ENCODE results near the gene PTPRN2.

Gene PTPRN2

GRCh38 chr7:157719705-157720655, 867.6 kb downstream of the PTPRN2 start:
- no peak overlapping the region for H3K9ac ChIP-seq (ENCODE audit: low read depth, low read length, poor library complexity)
- no peak overlapping the region for H3K27ac ChIP-seq (replicated peaks; ENCODE audit: low read length)
- no peak overlapping the region for H3K4me2 ChIP-seq (ENCODE audit: insufficient read depth, low read length, poor library complexity, severe bottlenecking)
- no CpG with 5 or more reads among the region's 36 CpGs for WGBS, 2 donors (ENCODE audit: extremely low coverage in 2 of 2, insufficient read length in 2 of 2, insufficient replicate concordance in 1 of 2)
- H2BK120ac ChIP-seq (ENCODE audit: low read depth, low read length): peak overlapping the region; percentile 55
- no peaks in the 10 kb centered on the region for H3K36me3 ChIP-seq (replicated peaks in 1 of 2; ENCODE audit: control insufficient read depth in 2 of 2, insufficient read depth in 2 of 2, low read length in 2 of 2)
- no peak overlapping the region for H3K4me3 ChIP-seq (ENCODE audit: low read length in 2 of 2)
- H2BK5ac ChIP-seq (ENCODE audit: low read length): no peak overlapping the region
- peaks cover 0 to 9% (median 0%) of the 10 kb centered on the region in 3 experiments for H3K27me3 ChIP-seq (ENCODE audit: control insufficient read depth in 3 of 3, insufficient read depth in 3 of 3, low read depth in 1 of 3, low read length in 3 of 3)
- H3K14ac ChIP-seq (ENCODE audit: low read length): no peak overlapping the region
- peak overlapping the region; percentile 95 for H2BK15ac ChIP-seq (ENCODE audit: low read length)
- no peak overlapping the region for H2AFZ ChIP-seq (ENCODE audit: low read length)
- H3K18ac ChIP-seq (ENCODE audit: low read length): peak overlapping the region; percentile 87
- no peak overlapping the region for H4K91ac ChIP-seq (ENCODE audit: low read depth, low read length, poor library complexity)
- H3K9me3 ChIP-seq (replicated peaks in 1 of 2; ENCODE audit: control insufficient read depth in 2 of 2, insufficient read depth in 1 of 2, low read depth in 1 of 2, low read length in 2 of 2): no peaks in the 10 kb centered on the region
- no peak overlapping the region for H3K4ac ChIP-seq (ENCODE audit: low read length)
- peak overlapping the region; percentile 82 for H2BK12ac ChIP-seq (ENCODE audit: low read length)
- DNase-seq (ENCODE audit: low spot score): no peak
- peaks cover 0 to 4% of the 10 kb centered on the region in 2 donors for H3K4me1 ChIP-seq (ENCODE audit: control insufficient read depth in 2 of 2, insufficient read depth in 1 of 2, low read depth in 1 of 2, low read length in 2 of 2)
- H4K8ac ChIP-seq (ENCODE audit: low read depth, low read length): no peak overlapping the region
- no peak overlapping the region for H3K23ac ChIP-seq (ENCODE audit: low read depth, low read length, poor library complexity)
- peaks cover 1% of the 10 kb centered on the region for H3K79me1 ChIP-seq (ENCODE audit: low read depth, low read length)
- H2AK5ac ChIP-seq (ENCODE audit: low read depth, low read length): peak overlapping the region; percentile 53

DNA sequence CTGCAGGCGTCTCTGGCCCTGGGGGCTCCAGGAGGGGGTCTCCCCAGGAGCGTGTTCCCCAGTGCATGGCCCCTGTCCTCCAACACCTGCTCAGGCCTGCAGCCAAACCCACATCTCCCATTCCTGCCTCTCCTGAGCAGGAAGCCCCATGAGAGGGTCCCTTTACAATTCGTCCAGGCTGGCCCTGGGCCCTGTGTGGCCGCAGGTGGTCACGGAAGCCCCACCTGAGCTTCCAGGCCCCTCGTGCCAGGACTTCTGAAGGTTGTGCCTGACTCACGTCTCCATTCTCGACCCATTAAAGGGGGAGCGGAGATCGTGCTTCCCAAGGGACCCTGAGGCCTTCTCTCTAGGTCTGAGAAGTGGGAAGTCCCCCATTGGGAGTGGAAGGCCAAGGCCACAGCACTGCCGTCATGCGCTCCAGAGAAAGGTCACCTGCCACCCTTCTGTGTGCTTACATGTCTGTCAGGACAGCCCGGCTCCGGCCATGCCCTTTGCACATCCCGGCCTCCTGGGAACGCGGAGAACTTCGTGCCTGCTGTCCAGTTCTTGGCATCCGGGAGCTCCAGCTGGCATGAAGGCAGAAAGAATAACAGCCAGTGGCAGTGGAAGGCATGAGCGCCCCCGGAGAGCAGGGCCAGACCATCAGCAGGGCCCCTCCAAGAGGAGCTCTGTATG, 868.5 kb downstream of the PTPRN2 start:
- H2BK12ac ChIP-seq (ENCODE audit: low read length): peak overlapping the region; percentile 82
- H3K18ac ChIP-seq (ENCODE audit: low read length): peak overlapping the region; percentile 87
- WGBS, 2 donors (ENCODE audit: extremely low coverage in 2 of 2, insufficient read length in 2 of 2, insufficient replicate concordance in 1 of 2): no CpG with 5 or more reads among the region's 21 CpGs
- H3K36me3 ChIP-seq (replicated peaks in 1 of 2; ENCODE audit: control insufficient read depth in 2 of 2, insufficient read depth in 2 of 2, low read length in 2 of 2): no peaks in the 10 kb centered on the region
- H3K27ac ChIP-seq (replicated peaks; ENCODE audit: low read length): no peak overlapping the region
- DNase-seq (ENCODE audit: low spot score): no peak
- H4K8ac ChIP-seq (ENCODE audit: low read depth, low read length): no peak overlapping the region
- no peak overlapping the region for H3K4me2 ChIP-seq (ENCODE audit: insufficient read depth, low read length, poor library complexity, severe bottlenecking)
- no peak overlapping the region for H2AFZ ChIP-seq (ENCODE audit: low read length)
- peaks cover 0 to 3% (median 0%) of the 10 kb centered on the region in 3 experiments for H3K27me3 ChIP-seq (ENCODE audit: control insufficient read depth in 3 of 3, insufficient read depth in 3 of 3, low read depth in 1 of 3, low read length in 3 of 3)
- H3K9me3 ChIP-seq (replicated peaks in 1 of 2; ENCODE audit: control insufficient read depth in 2 of 2, insufficient read depth in 1 of 2, low read depth in 1 of 2, low read length in 2 of 2): no peaks in the 10 kb centered on the region
- no peak overlapping the region for H2BK120ac ChIP-seq (ENCODE audit: low read depth, low read length)
- peak overlapping the region; percentile 74 for H3K9ac ChIP-seq (ENCODE audit: low read depth, low read length, poor library complexity)
- no peak overlapping the region for H3K23ac ChIP-seq (ENCODE audit: low read depth, low read length, poor library complexity)
- peak overlapping the region; percentile 53 for H2AK5ac ChIP-seq (ENCODE audit: low read depth, low read length)
- no peak overlapping the region for H2BK5ac ChIP-seq (ENCODE audit: low read length)
- peaks cover 0 to 4% of the 10 kb centered on the region in 2 donors for H3K4me1 ChIP-seq (ENCODE audit: control insufficient read depth in 2 of 2, insufficient read depth in 1 of 2, low read depth in 1 of 2, low read length in 2 of 2)
- H2BK15ac ChIP-seq (ENCODE audit: low read length): peak overlapping the region; percentile 95
- no peak overlapping the region for H3K14ac ChIP-seq (ENCODE audit: low read length)
- H4K91ac ChIP-seq (ENCODE audit: low read depth, low read length, poor library complexity): no peak overlapping the region
- H3K4me3 ChIP-seq (ENCODE audit: low read length in 2 of 2): no peak overlapping the region
- peaks cover 1% of the 10 kb centered on the region for H3K79me1 ChIP-seq (ENCODE audit: low read depth, low read length)
- no peak overlapping the region for H3K4ac ChIP-seq (ENCODE audit: low read length)

- H2AFZ ChIP-seq (ENCODE audit: low read length): peak overlapping the region; percentile 43
- H3K9ac ChIP-seq (ENCODE audit: low read depth, low read length, poor library complexity): peak overlapping the region; percentile 74
- H4K8ac ChIP-seq (ENCODE audit: low read depth, low read length): no peak overlapping the region
- no peak overlapping the region for H3K4me3 ChIP-seq (ENCODE audit: low read length in 2 of 2)
- H3K18ac ChIP-seq (ENCODE audit: low read length): peak overlapping the region; percentile 87
- peaks cover 0 to 2% of the 10 kb centered on the region in 2 donors for H3K4me1 ChIP-seq (ENCODE audit: control insufficient read depth in 2 of 2, insufficient read depth in 1 of 2, low read depth in 1 of 2, low read length in 2 of 2)
- peak overlapping the region; percentile 85 for H2BK12ac ChIP-seq (ENCODE audit: low read length)
- H4K91ac ChIP-seq (ENCODE audit: low read depth, low read length, poor library complexity): peak overlapping the region; percentile 38
- H3K27ac ChIP-seq (replicated peaks; ENCODE audit: low read length): no peak overlapping the region
- no peak for DNase-seq (ENCODE audit: low spot score)
- no peaks in the 10 kb centered on the region for H3K36me3 ChIP-seq (replicated peaks in 1 of 2; ENCODE audit: control insufficient read depth in 2 of 2, insufficient read depth in 2 of 2, low read length in 2 of 2)
- H3K23ac ChIP-seq (ENCODE audit: low read depth, low read length, poor library complexity): peak overlapping the region; percentile 85
- no peak overlapping the region for H2BK120ac ChIP-seq (ENCODE audit: low read depth, low read length)
- no peak overlapping the region for H3K4ac ChIP-seq (ENCODE audit: low read length)
- H3K4me2 ChIP-seq (ENCODE audit: insufficient read depth, low read length, poor library complexity, severe bottlenecking): no peak overlapping the region
- peaks cover 1% of the 10 kb centered on the region for H3K79me1 ChIP-seq (ENCODE audit: low read depth, low read length)
- no peak overlapping the region for H2BK5ac ChIP-seq (ENCODE audit: low read length)
- peak overlapping the region; percentile 95 for H2BK15ac ChIP-seq (ENCODE audit: low read length)
- H2AK5ac ChIP-seq (ENCODE audit: low read depth, low read length): peak overlapping the region; percentile 64
- H3K14ac ChIP-seq (ENCODE audit: low read length): peak overlapping the region; percentile 9
- peaks cover 0 to 3% (median 0%) of the 10 kb centered on the region in 3 experiments for H3K27me3 ChIP-seq (ENCODE audit: control insufficient read depth in 3 of 3, insufficient read depth in 3 of 3, low read depth in 1 of 3, low read length in 3 of 3)
- H3K9me3 ChIP-seq (replicated peaks in 1 of 2; ENCODE audit: control insufficient read depth in 2 of 2, insufficient read depth in 1 of 2, low read depth in 1 of 2, low read length in 2 of 2): no peaks in the 10 kb centered on the region
- WGBS, 2 donors (ENCODE audit: extremely low coverage in 2 of 2, insufficient read length in 2 of 2, insufficient replicate concordance in 1 of 2): no CpG with 5 or more reads among the region's 27 CpGs
Measured at GRCh38 chr7:157718303-157719007, 869.2 kb downstream of the PTPRN2 start.
